Left lung (tissue), 10 donors: ENCODE results near the gene CARD8. TPM values are rescaled to one million over a fixed set of nuclear protein-coding genes. Genes with fewer than 3 reads are reported as not detected.

ENCODE experiments used
- ATAC-seq: fragments of 200-7000 bp; cut with Tn5 transposase; one replicate; pipeline ENCODE4 v1.9.1; 2020; ENCODE audit warnings: moderate library complexity
- DNase-seq, 4 donors: peaks; one replicate each; pipeline ENCODE4 v3.0.0-alpha.2; 2013 to 2020
- H3K27ac ChIP-seq, 2 donors: fragments of 200-600 bp; sonication (generic) in 1 of 2; one replicate each; pipeline versions ENCODE4 v1.5.0 to v1.8.0; 2020 to 2021
- H3K27me3 ChIP-seq, 2 donors: fragments of 200-600 bp; sonication (generic) in 1 of 2; one replicate each; pipeline versions ENCODE4 v1.5.0 to v1.8.0; 2020 to 2021
- H3K36me3 ChIP-seq, 2 donors: fragments of 200-600 bp; sonication (generic) in 1 of 2; one replicate each; pipeline versions ENCODE4 v1.5.0 to v1.8.0; 2020 to 2021
- H3K4me1 ChIP-seq, 2 donors: fragments of 200-600 bp; one replicate each; pipeline ENCODE4 v1.8.0; 2021
- H3K4me3 ChIP-seq, 2 donors: fragments of 200-600 bp; sonication (generic) in 1 of 2; one replicate each; pipeline versions ENCODE4 v1.5.0 to v1.8.0; 2020 to 2021; ENCODE audit warnings: mild to moderate bottlenecking in 1 of 2
- H3K9me3 ChIP-seq, 2 donors: fragments of 200-600 bp; sonication (generic) in 1 of 2; one replicate each; pipeline versions ENCODE4 v1.5.0 to v1.8.0; 2020 to 2021
- intact Hi-C, 2 donors: fragments of 100-400 bp; cut with DNase I; formaldehyde crosslinking; loops; one replicate each; pipeline versions ENCODE4 v1.11.2 to v1.14.2; 2022
- polyA plus RNA-seq, 6 donors: library from polyadenylated mRNA; unstranded; fragments of 120-200 nt; gene quantifications; one replicate each; pipeline ENCODE4 v1.2.1, GENCODE V29; 2013; ENCODE audit not compliant: insufficient read length in 6 of 6
- total RNA-seq, 2 donors: library from RNA; stranded (reverse); fragmentation: NEBNext Ultra II Directional; extraction: Animal tissue kit (Norgen Biotek cat#: 25700); gene quantifications; one replicate each; pipeline ENCODE4 v1.2.1, GENCODE V29; 2021
- TF ChIP-seq, protein P1 (sequence below), 2 donors: fragments of 200-600 bp; sonication (generic) in 1 of 2; IDR thresholded peaks; one replicate each; pipeline versions ENCODE4 v1.5.0 to v1.8.0; 2021; ENCODE audit warnings: antibody characterized with exemption in 2 of 2
- donor health status: DM: no; HTN: yes; CAD: no.
- donor health status: DM: no; HTN: no; CAD: no.

Gene CARD8
- total and polyA plus RNA-seq, 8 donors = 51.3 to 92.3 (median 83.0) TPM

DNA sequence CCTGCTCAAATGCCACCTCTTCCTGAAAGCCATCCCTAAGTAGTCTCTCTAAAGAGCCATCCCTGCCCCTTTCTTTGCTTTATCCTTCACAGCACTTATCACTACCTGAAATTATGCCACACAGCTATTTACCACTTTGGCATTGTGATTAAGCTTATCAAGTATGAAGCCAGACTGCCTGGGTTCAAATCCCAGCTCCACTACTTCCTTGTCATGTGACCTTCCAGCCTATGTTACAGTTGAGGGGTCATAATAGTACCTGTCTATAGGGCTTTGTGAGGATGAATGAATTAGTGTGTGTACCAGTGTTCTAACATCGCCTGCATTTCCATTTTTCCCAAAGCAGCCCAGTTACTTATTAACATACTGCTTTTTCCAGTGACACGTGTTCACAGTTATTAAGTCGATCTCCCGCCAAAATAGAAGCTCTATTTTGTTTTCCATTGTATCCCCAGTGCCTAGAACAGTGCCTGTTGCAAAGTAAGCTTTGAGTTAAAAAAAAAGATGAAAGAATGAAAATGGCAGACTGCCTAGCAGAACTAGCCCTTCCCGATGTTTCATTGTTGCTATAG is 52.4 kb downstream of the CARD8 start:
- no peak for ATAC-seq
- H3K27ac ChIP-seq = peak overlapping the region; percentile 58 to 82
- no peaks in the 10 kb centered on the region for H3K9me3 ChIP-seq
- DNase-seq = no peak
- intact Hi-C loops = no loop called here
- H3K36me3 ChIP-seq = no peaks in the 10 kb centered on the region
- peaks cover 11 to 13% of the 10 kb centered on the region in 2 donors for H3K4me1 ChIP-seq
- peak overlapping the region; percentile 53 to 69 for H3K4me3 ChIP-seq
- TF ChIP-seq, protein P1, sequence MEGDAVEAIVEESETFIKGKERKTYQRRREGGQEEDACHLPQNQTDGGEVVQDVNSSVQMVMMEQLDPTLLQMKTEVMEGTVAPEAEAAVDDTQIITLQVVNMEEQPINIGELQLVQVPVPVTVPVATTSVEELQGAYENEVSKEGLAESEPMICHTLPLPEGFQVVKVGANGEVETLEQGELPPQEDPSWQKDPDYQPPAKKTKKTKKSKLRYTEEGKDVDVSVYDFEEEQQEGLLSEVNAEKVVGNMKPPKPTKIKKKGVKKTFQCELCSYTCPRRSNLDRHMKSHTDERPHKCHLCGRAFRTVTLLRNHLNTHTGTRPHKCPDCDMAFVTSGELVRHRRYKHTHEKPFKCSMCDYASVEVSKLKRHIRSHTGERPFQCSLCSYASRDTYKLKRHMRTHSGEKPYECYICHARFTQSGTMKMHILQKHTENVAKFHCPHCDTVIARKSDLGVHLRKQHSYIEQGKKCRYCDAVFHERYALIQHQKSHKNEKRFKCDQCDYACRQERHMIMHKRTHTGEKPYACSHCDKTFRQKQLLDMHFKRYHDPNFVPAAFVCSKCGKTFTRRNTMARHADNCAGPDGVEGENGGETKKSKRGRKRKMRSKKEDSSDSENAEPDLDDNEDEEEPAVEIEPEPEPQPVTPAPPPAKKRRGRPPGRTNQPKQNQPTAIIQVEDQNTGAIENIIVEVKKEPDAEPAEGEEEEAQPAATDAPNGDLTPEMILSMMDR (IDR thresholded peaks at IDR 0.05) = no peak
- no peaks in the 10 kb centered on the region for H3K27me3 ChIP-seq

DNA sequence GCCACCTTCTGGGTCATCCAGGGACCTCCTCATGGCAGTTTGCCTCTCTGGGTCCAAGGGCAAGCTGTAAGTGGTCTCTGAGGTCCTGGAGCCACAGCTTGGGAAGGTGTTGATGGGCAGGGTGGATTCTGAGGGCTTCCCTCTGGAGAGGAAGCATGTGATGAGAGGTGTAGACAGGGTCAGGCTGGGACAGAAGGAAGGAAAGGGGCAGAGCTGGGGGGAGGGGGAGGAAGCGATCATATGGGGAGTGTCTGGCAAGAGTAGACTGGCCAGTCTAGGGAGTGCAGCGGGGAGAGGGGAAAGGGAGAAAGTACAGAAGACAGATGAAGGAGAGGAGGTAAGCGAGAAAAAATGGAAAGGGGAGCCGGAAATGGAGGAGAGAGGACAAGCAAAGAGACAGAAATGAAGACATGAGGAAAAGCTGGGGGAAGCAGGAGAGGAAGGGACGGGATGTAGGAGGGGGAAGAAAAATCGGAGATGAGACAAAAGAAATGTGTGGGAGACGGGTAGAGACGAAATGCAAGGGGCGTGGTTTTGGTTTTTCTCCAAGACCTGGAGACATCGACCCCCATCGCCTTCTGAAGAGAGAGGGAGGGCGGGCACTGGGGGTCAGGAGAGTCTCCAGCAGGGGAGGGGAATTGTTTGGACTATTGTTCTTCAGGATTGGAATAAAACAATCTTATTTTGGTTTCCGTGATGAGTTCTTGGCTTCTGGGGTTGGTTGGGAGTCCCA is 58.6 kb downstream of the CARD8 start:
- peak; percentile 22 for ATAC-seq
- Histone ChIP-seq H3K27me3 (peaks cover 0 to 23% of the 10 kb centered on the region in 2 donors), H3K9me3 (no peaks in the 10 kb centered on the region), H3K4me1 (peaks cover 0 to 9% of the 10 kb centered on the region in 2 donors), H3K27ac (no peak overlapping the region), H3K4me3 (no peak overlapping the region), H3K36me3 (no peaks in the 10 kb centered on the region)
- TF ChIP-seq, protein P1 (IDR thresholded peaks at IDR 0.05) = no peak
- intact Hi-C loops = no loop called here
- no peak for DNase-seq

DNA sequence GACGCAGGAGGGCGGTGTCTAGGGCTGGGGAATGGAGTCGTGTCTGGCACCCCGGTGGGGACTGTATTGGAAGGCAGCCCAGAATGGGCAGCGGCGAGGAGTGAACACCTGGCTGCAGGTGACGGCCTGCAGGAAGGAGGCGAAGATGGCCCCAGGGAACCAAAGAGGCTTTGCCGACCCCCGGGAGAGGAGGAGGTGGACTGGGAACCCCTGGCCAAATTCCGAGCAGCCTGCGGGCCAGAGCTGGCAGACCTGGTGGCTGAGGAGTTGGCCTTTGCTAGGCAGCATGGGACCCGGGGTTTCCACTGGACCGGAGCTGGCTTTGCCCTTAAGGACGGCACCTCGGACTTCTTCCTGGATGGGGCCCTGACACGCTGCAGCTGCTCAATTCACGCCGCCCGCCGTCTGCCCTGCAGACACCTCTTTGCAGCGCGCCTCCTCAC is 59.4 kb downstream of the CARD8 start:
- no peaks in the 10 kb centered on the region for H3K36me3 ChIP-seq
- intact Hi-C loops = no loop called here
- ATAC-seq (peak; percentile 24), DNase-seq (no peak)
- peaks cover 0 to 9% of the 10 kb centered on the region in 2 donors for H3K4me1 ChIP-seq
- no peaks in the 10 kb centered on the region for H3K9me3 ChIP-seq
- no peak overlapping the region for H3K4me3 ChIP-seq
- H3K27me3 ChIP-seq = peaks cover 0 to 23% of the 10 kb centered on the region in 2 donors
- TF ChIP-seq, protein P1 (IDR thresholded peaks at IDR 0.05) = no peak
- no peak overlapping the region for H3K27ac ChIP-seq

DNA sequence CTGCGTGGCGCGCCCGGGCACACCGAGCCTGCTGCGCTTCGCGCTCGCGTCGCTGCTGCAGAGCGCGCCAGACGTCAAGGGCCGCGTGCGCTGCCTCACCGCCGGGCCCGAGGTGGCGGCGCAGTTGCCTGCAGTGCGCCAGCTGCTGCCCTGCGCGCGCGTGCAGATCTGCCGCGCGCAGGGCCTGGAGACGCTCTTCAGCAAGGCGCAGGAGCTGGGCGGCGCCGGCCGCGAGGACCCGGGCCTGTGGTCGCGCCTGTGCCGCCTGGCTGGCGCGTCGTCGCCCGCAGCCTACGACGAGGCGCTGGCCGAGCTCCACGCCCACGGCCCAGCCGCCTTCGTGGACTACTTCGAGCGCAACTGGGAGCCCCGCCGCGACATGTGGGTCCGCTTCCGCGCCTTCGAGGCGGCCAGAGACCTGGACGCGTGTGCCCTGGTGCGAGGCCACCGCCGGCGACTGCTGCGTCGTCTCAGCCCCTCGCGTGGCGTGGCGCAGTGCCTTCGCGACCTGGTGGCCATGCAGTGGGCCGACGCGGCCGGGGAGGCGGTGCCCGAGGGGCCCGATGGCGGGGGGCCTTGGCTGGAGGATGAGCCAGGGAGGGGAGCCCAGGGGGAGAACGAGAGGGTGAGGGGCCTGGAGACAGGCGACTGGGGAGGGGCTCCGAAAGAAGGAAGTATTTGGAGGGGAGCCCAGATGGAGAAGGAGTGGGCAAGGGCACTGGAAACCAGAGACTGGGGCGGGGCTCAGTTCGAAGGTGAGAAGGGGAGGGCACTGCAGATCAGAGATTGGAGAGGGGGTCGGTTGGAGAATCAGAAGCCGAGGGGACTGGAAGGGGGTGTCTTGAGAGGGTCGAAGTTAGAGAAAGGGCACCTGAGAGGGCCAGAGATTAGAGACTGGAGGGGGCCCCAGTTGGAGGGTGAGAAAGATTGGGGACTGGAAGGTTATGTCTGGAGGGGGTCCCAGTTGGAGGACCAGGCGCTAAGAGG is 60.6 kb downstream of the CARD8 start:
- Histone ChIP-seq H3K9me3 (no peaks in the 10 kb centered on the region), H3K36me3 (peaks cover 0 to 5% of the 10 kb centered on the region in 2 donors), H3K4me3 (no peak overlapping the region), H3K27ac (no peak overlapping the region), H3K27me3 (peaks cover 0 to 23% of the 10 kb centered on the region in 2 donors), H3K4me1 (peaks cover 0 to 9% of the 10 kb centered on the region in 2 donors)
- TF ChIP-seq, protein P1 (IDR thresholded peaks at IDR 0.05) = no peak
- intact Hi-C loops = no loop called here
- ATAC-seq (no peak), DNase-seq (no peak)
